Ecto neural progenitor cell (in vitro differentiated cells): ENCODE results near the gene TBC1D13.
"Not testable (repeated sequence)": the region's sequence is repeated elsewhere in the genome, so short reads cannot be mapped to it uniquely, and the experiment has no call there.

Source experiments
- DNase-seq: peaks from one replicate; pipeline ENCODE4 v3.0.0-alpha.2; 2018; ENCODE audit warnings: low spot score

Gene TBC1D13

GRCh38 chr9:128847803-128848202, 60.8 kb downstream of the TBC1D13 start:
- DNase-seq = no peak

GRCh38 chr9:128851024-128851423, 64.0 kb downstream of the TBC1D13 start:
- not testable (repeated sequence) for DNase-seq

- DNase-seq = not testable (repeated sequence)
These were observed 64.9 kb downstream of the TBC1D13 start for GRCh38 chr9:128851779-128852600.

GRCh38 chr9:128852646-128853045, 65.6 kb downstream of the TBC1D13 start:
- DNase-seq = not testable (repeated sequence)

GRCh38 chr9:128854454-128854853, 67.4 kb downstream of the TBC1D13 start:
- not testable (repeated sequence) for DNase-seq

- DNase-seq = not testable (repeated sequence)
These were observed 71.4 kb downstream of the TBC1D13 start for GRCh38 chr9:128858476-128858875.
